BLaER1 treated with 17β-estradiol and CSF1 and Interleukin-3, amounts not matched to agents 10 nM and 100 nM (cell line): ENCODE measurements around the gene PGBD5.

Experiments
- H3K27ac ChIP-seq, 11 experiments: shearing (Covaris generic); formaldehyde crosslinking; 2 replicates each; pipeline ENCODE4 v1.8.1; 2022
- H3K27me3 ChIP-seq, 11 experiments: shearing (Covaris generic); formaldehyde crosslinking; 2 replicates each; pipeline ENCODE4 v1.8.1; 2022
- H3K36me3 ChIP-seq, 11 experiments: shearing (Covaris generic); formaldehyde crosslinking; 2 replicates each; pipeline ENCODE4 v1.8.1; 2022
- H3K4me1 ChIP-seq, 10 experiments: shearing (Covaris generic); formaldehyde crosslinking; 2 replicates each; pipeline ENCODE4 v1.8.1; 2022
- H3K4me2 ChIP-seq, 11 experiments: shearing (Covaris generic); formaldehyde crosslinking; 2 replicates each; pipeline ENCODE4 v1.8.1; 2022
- H3K4me3 ChIP-seq, 10 experiments: shearing (Covaris generic); formaldehyde crosslinking; 2 replicates each; pipeline ENCODE4 v1.8.1; 2022
- H3K9ac ChIP-seq, 11 experiments: shearing (Covaris generic); formaldehyde crosslinking; 2 replicates each; pipeline ENCODE4 v1.8.1; 2022
- H3K9me3 ChIP-seq, 11 experiments: shearing (Covaris generic); formaldehyde crosslinking; replicated peaks in 1 of 11; 2 replicates each; pipeline ENCODE4 v1.8.1; 2022
- H4K20me1 ChIP-seq, 11 experiments: shearing (Covaris generic); formaldehyde crosslinking; 2 replicates each; pipeline ENCODE4 v1.8.1; 2022
- Cebpa-rat ChIP-seq, 11 experiments: shearing (Covaris generic); IDR thresholded peaks; 2 replicates each; pipeline ENCODE4 v1.8.1; 2022

PGBD5 gene

GRCh38 chr1:230334447-230334837, 91.7 kb downstream of the PGBD5 start:
- Histone ChIP-seq H3K4me2 (no peak overlapping the region), H3K36me3 (peaks cover 0 to 89% (median 0%) of the 10 kb centered on the region in 11 experiments; a peak in 4 of 22 replicates), H4K20me1 (peaks cover 0 to 37% (median 0%) of the 10 kb centered on the region in 11 experiments; a peak in 1 of 22 replicates), H3K4me1 (peaks cover 0 to 20% (median 12%) of the 10 kb centered on the region in 10 experiments; a peak in 13 of 20 replicates), H3K27ac (no peak overlapping the region), H3K27me3 (peaks cover 0 to 8% (median 0%) of the 10 kb centered on the region in 11 experiments; a peak in 3 of 22 replicates), H3K4me3 (no peak overlapping the region), H3K9me3 (no peaks in the 10 kb centered on the region), H3K9ac (no peak overlapping the region)
- no peak for TF ChIP-seq Cebpa-rat (IDR thresholded peaks at IDR 0.05)

GRCh38 chr1:230333590-230334446, 92.3 kb downstream of the PGBD5 start:
- H4K20me1 ChIP-seq: peaks cover 0 to 40% (median 0%) of the 10 kb centered on the region in 11 experiments; a peak in 1 of 22 replicates
- peaks cover 0 to 20% (median 12%) of the 10 kb centered on the region in 10 experiments; a peak in 13 of 20 replicates for H3K4me1 ChIP-seq
- H3K9me3 ChIP-seq: no peaks in the 10 kb centered on the region
- peak overlapping the region in 3 of 10 experiments; percentile 54 to 65 (median 55); a peak in 3 of 20 replicates for H3K4me3 ChIP-seq
- H3K36me3 ChIP-seq: peaks cover 0 to 90% (median 0%) of the 10 kb centered on the region in 11 experiments; a peak in 4 of 22 replicates
- no peak overlapping the region for H3K27ac ChIP-seq
- H3K4me2 ChIP-seq: peak overlapping the region; percentile 48 to 82 (median 75); a peak in 18 of 22 replicates
- H3K27me3 ChIP-seq: peaks cover 0 to 8% (median 0%) of the 10 kb centered on the region in 11 experiments; a peak in 3 of 22 replicates
- no peak overlapping the region for H3K9ac ChIP-seq
- TF ChIP-seq Cebpa-rat (IDR thresholded peaks at IDR 0.05): no peak

- H3K4me3 ChIP-seq: peak overlapping the region; percentile 12 to 65 (median 54); a peak in 19 of 20 replicates
- TF ChIP-seq Cebpa-rat (IDR thresholded peaks at IDR 0.05): no peak
- peaks cover 0 to 20% (median 12%) of the 10 kb centered on the region in 10 experiments; a peak in 13 of 20 replicates for H3K4me1 ChIP-seq
- H3K27ac ChIP-seq: peak overlapping the region in 4 of 11 experiments; percentile 6 to 50 (median 14); a peak in 2 of 22 replicates
- no peaks in the 10 kb centered on the region for H3K9me3 ChIP-seq
- peak overlapping the region; percentile 48 to 82 (median 75) for H3K4me2 ChIP-seq
- peaks cover 0 to 46% (median 0%) of the 10 kb centered on the region in 11 experiments; a peak in 1 of 22 replicates for H4K20me1 ChIP-seq
- H3K36me3 ChIP-seq: peaks cover 0 to 90% (median 0%) of the 10 kb centered on the region in 11 experiments; a peak in 4 of 22 replicates
- H3K9ac ChIP-seq: peak overlapping the region in 8 of 11 experiments; percentile 7 to 59 (median 32); a peak in 8 of 22 replicates
- peaks cover 0 to 8% (median 0%) of the 10 kb centered on the region in 11 experiments; a peak in 3 of 22 replicates for H3K27me3 ChIP-seq
Observed at GRCh38 chr1:230332575-230333066, 93.5 kb downstream of the PGBD5 start.

GRCh38 chr1:230332061-230332460, 94.1 kb downstream of the PGBD5 start:
- Histone ChIP-seq H3K9ac (no peak overlapping the region), H3K4me3 (peak overlapping the region in 5 of 10 experiments; percentile 54 to 61 (median 55); a peak in 6 of 20 replicates), H3K4me2 (peak overlapping the region in 9 of 11 experiments; percentile 48 to 82 (median 75); a peak in 11 of 22 replicates), H3K4me1 (peaks cover 0 to 20% (median 12%) of the 10 kb centered on the region in 10 experiments; a peak in 13 of 20 replicates), H3K27me3 (peaks cover 0 to 8% (median 0%) of the 10 kb centered on the region in 11 experiments; a peak in 3 of 22 replicates), H3K9me3 (no peaks in the 10 kb centered on the region), H3K27ac (no peak overlapping the region), H4K20me1 (peaks cover 0 to 51% (median 0%) of the 10 kb centered on the region in 11 experiments; a peak in 1 of 22 replicates), H3K36me3 (peaks cover 0 to 90% (median 0%) of the 10 kb centered on the region in 11 experiments; a peak in 4 of 22 replicates)
- TF ChIP-seq Cebpa-rat (IDR thresholded peaks at IDR 0.05): no peak

- Histone ChIP-seq H4K20me1 (peaks cover 0 to 61% (median 0%) of the 10 kb centered on the region in 11 experiments; a peak in 3 of 22 replicates), H3K9ac (no peak overlapping the region), H3K4me2 (no peak overlapping the region), H3K27ac (no peak overlapping the region), H3K4me3 (no peak overlapping the region), H3K4me1 (peaks cover 0 to 20% (median 11%) of the 10 kb centered on the region in 10 experiments; a peak in 11 of 20 replicates), H3K36me3 (peaks cover 0 to 94% (median 0%) of the 10 kb centered on the region in 11 experiments; a peak in 4 of 22 replicates), H3K9me3 (no peaks in the 10 kb centered on the region), H3K27me3 (peaks cover 0 to 8% (median 0%) of the 10 kb centered on the region in 11 experiments; a peak in 3 of 22 replicates)
- no peak for TF ChIP-seq Cebpa-rat (IDR thresholded peaks at IDR 0.05)
Observed at GRCh38 chr1:230330157-230330556, 96.0 kb downstream of the PGBD5 start.

- TF ChIP-seq Cebpa-rat (IDR thresholded peaks at IDR 0.05): no peak
- Histone ChIP-seq H3K27ac (no peak overlapping the region), H3K36me3 (peaks cover 0 to 100% (median 0%) of the 10 kb centered on the region in 11 experiments; a peak in 5 of 22 replicates), H3K9ac (no peak overlapping the region), H3K27me3 (peaks cover 0 to 8% (median 0%) of the 10 kb centered on the region in 11 experiments; a peak in 3 of 22 replicates), H3K4me2 (no peak overlapping the region), H4K20me1 (peaks cover 0 to 59% (median 0%) of the 10 kb centered on the region in 11 experiments; a peak in 3 of 22 replicates), H3K9me3 (no peaks in the 10 kb centered on the region), H3K4me1 (peaks cover 0 to 14% (median 10%) of the 10 kb centered on the region in 10 experiments; a peak in 11 of 20 replicates), H3K4me3 (no peak overlapping the region)
Observed at GRCh38 chr1:230328342-230329015, 97.7 kb downstream of the PGBD5 start.

- no peak for TF ChIP-seq Cebpa-rat (IDR thresholded peaks at IDR 0.05)
- H3K4me2 ChIP-seq: no peak overlapping the region
- peaks cover 0 to 100% (median 0%) of the 10 kb centered on the region in 11 experiments; a peak in 5 of 22 replicates for H3K36me3 ChIP-seq
- H3K4me1 ChIP-seq: peaks cover 0 to 11% (median 5%) of the 10 kb centered on the region in 10 experiments; a peak in 11 of 20 replicates
- H3K27ac ChIP-seq: no peak overlapping the region
- H3K9ac ChIP-seq: no peak overlapping the region
- H4K20me1 ChIP-seq: peaks cover 0 to 58% (median 0%) of the 10 kb centered on the region in 11 experiments; a peak in 3 of 22 replicates
- H3K4me3 ChIP-seq: no peak overlapping the region
- H3K27me3 ChIP-seq: peaks cover 0 to 6% (median 0%) of the 10 kb centered on the region in 11 experiments; a peak in 3 of 22 replicates
- no peaks in the 10 kb centered on the region for H3K9me3 ChIP-seq
Observed at GRCh38 chr1:230327892-230328284, 98.2 kb downstream of the PGBD5 start.
